Gastroesophageal sphincter (tissue), 3 donors: Measurements from ENCODE around the gene GMDS.

ENCODE experiments used
- EP300 ChIP-seq: sonication (generic); formaldehyde crosslinking; IDR thresholded peaks from one replicate; pipeline ENCODE4 v1.6.1; 2017; ENCODE audit warnings: antibody characterized with exemption, mild to moderate bottlenecking
- POLR2A ChIP-seq, 2 donors: fragments of 450-650 bp; IDR thresholded peaks; one replicate each; pipeline ENCODE4 v1.6.1; 2017; ENCODE audit warnings: antibody characterized with exemption in 2 of 2, mild to moderate bottlenecking in 2 of 2, moderate library complexity in 1 of 2
- POLR2AphosphoS5 ChIP-seq: sonication (generic); formaldehyde crosslinking; IDR thresholded peaks from one replicate; pipeline ENCODE4 v1.6.1; 2017; ENCODE audit warnings: antibody characterized with exemption
- TF ChIP-seq, protein P1 (sequence below), 4 experiments: fragments of 200-600 bp in 2 of 4; fragments of 450-650 bp in 2 of 4; sonication (generic) in 1 of 4; IDR thresholded peaks; one replicate each; pipeline ENCODE4 v1.5.1; 2017 to 2019; ENCODE audit warnings: antibody characterized with exemption in 4 of 4, mild to moderate bottlenecking in 2 of 4, moderate library complexity in 2 of 4

- TF ChIP-seq, protein P1, sequence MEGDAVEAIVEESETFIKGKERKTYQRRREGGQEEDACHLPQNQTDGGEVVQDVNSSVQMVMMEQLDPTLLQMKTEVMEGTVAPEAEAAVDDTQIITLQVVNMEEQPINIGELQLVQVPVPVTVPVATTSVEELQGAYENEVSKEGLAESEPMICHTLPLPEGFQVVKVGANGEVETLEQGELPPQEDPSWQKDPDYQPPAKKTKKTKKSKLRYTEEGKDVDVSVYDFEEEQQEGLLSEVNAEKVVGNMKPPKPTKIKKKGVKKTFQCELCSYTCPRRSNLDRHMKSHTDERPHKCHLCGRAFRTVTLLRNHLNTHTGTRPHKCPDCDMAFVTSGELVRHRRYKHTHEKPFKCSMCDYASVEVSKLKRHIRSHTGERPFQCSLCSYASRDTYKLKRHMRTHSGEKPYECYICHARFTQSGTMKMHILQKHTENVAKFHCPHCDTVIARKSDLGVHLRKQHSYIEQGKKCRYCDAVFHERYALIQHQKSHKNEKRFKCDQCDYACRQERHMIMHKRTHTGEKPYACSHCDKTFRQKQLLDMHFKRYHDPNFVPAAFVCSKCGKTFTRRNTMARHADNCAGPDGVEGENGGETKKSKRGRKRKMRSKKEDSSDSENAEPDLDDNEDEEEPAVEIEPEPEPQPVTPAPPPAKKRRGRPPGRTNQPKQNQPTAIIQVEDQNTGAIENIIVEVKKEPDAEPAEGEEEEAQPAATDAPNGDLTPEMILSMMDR (IDR thresholded peaks at IDR 0.05) = no peak
- TF ChIP-seq POLR2A (IDR thresholded peaks at IDR 0.05) (no peak), POLR2AphosphoS5 (no peak), EP300 (no peak)
These were observed 508.9 kb downstream of the GMDS start for GRCh38 chr6:1736346-1737105.
